SK-N-SH treated with all-trans-retinoic acid at 6 μM for 48 hours (cell line): ENCODE data around the gene FBXW10.
"Not testable (repeated sequence)": the region's sequence is repeated elsewhere in the genome, so short reads cannot be mapped to it uniquely, and the experiment has no call there.

ENCODE experiments used
- ATAC-seq: fragments of 200-7000 bp; cut with Tn5 transposase; 3 replicates; pipeline ENCODE4 v1.9.1; 2020; ENCODE audit warnings: mild to moderate bottlenecking, moderate library complexity
- TCF4 ChIP-seq: fragments of 250-450 bp; sonication (Bioruptor Pico); IDR thresholded peaks from 2 replicates; pipeline ENCODE4 v1.8.0; 2021; ENCODE audit warnings: mild to moderate bottlenecking, moderate library complexity, borderline replicate concordance
- TSHZ2 ChIP-seq: fragments of 250-450 bp; sonication (Bioruptor Pico); IDR thresholded peaks from 2 replicates; pipeline ENCODE4 v1.5.0; 2020; ENCODE audit warnings: mild to moderate bottlenecking, moderate library complexity

Gene FBXW10

GRCh38 chr17:18755969-18756368 lies 12.1 kb downstream of the FBXW10 start:
- not testable (repeated sequence) for ATAC-seq

- ATAC-seq = not testable (repeated sequence)
Measured at GRCh38 chr17:18757368-18758044, 13.7 kb downstream of the FBXW10 start.

- not testable (repeated sequence) for ATAC-seq
Measured at GRCh38 chr17:18758344-18758743, 14.5 kb downstream of the FBXW10 start.

DNA sequence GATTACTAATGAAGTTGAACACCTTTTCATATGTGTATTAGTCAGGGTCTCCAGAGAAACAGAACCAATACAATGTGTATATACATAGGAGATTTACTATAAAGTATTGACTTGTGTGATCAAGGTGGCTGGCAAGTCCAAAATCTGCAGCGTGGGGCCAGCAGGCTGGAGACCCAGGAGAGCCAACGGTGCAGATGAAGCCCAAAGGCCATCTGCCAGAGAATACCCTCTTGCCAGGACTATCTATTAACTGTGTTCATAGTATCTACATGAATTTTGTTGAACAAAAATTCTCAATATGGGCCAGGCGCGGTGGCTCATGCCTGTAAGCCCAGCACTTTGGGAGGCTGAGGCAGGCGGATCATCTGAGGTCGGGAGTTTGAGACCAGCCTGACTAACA lies 16.4 kb downstream of the FBXW10 start:
- ATAC-seq = not testable (repeated sequence)

GRCh38 chr17:18770572-18770971 lies 26.7 kb downstream of the FBXW10 start:
- not testable (repeated sequence) for ATAC-seq

DNA sequence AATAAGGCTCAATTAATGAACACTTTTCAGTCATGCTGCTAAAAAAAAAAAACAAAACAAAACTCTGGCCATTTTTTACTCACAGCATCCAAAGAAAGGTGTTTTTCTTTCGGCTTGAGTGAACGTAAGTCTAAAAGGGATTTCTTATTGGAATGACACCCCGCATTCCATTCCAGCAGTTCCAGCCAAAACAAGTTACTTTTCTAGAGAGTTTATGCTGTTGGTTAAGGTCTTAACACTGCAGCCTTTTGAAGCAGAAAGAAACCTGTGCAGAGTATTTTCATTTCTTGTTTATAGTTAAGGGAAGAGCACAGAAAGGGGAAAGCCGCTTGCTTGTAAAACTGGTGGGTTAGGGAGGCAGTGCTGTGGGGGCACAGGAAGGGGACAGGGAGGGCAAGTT lies 27.2 kb downstream of the FBXW10 start:
- ATAC-seq = not testable (repeated sequence)

GRCh38 chr17:18772471-18772870 lies 28.6 kb downstream of the FBXW10 start:
- TF ChIP-seq TCF4 = no peak
- TF ChIP-seq, all 23 proteins: peak for 0
- no peak for ATAC-seq

DNA sequence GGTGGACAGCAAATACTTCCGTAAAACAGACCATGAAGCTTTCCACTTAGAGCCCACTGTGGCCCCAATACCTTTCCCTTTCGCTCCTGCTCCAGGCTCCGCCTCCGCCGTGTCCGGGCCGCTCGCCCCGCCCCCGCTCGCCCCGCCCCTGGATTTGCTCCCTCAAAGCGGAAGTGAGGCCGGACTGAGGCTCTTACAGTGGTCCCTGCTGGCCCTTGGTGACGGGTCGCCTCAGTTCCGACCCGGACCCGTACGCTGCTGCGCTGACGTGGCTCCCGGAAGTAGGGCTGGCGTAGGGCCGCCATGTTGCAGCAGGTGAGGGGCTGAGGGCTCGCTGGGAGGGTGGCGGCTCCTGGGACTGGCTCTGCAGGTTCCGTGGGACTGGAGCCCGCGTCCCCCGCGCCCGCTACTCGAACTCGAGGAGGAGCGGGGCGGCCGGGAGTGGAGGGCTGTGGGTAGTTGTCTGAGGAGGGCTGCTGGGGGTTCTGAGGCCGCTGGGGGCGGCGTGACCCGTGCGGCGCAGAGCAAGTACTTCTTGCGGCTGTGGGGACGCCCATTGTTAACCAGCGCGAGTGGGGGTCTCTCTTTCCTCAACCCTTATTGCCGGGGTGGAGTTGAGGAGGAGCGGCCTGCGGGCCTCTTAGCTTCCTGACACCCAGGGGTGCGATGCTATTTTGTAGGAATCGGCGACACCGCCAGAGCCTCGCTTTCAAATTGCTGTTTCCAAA lies 37.3 kb downstream of the FBXW10 start, which contains the start of gene TVP23B:
Gene TVP23B (plus strand): TSS at position 193 of the 728 bp plus-strand sequence. CDS start 111 bp downstream, at position 304.
- TF ChIP-seq TSHZ2 (CRISPR knock-in tag) = 0 out of 2 replicates have a peak, but pooled peaks have one; percentile 35
- ATAC-seq = peak; percentile 100

- ATAC-seq = not testable (repeated sequence)
Measured at GRCh38 chr17:18781805-18782204, 38.0 kb downstream of the FBXW10 start.

GRCh38 chr17:18785933-18786332 lies 42.1 kb downstream of the FBXW10 start:
- ATAC-seq = not testable (repeated sequence)

DNA sequence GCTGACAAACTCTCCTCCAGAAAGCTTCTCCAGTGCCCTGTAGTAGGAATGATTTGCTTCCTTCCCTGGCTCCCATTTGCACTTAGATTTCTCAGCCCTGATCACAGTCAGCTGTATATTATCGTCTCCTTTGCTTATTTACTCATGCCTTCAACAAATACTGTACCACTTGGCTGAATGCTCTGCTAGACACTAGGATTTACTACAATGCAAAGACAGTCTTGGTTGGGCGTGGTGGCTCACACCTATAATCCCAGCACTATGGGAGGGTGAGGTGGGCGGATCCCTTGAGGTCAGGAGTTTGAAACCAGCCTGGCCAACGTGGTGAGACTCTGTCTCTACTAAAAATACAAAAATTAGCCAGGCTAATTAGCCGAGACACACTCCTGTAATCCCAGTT lies 43.0 kb downstream of the FBXW10 start:
- ATAC-seq = not testable (repeated sequence)

GRCh38 chr17:18791402-18791801 lies 47.5 kb downstream of the FBXW10 start:
- ATAC-seq = peak; percentile 71

DNA sequence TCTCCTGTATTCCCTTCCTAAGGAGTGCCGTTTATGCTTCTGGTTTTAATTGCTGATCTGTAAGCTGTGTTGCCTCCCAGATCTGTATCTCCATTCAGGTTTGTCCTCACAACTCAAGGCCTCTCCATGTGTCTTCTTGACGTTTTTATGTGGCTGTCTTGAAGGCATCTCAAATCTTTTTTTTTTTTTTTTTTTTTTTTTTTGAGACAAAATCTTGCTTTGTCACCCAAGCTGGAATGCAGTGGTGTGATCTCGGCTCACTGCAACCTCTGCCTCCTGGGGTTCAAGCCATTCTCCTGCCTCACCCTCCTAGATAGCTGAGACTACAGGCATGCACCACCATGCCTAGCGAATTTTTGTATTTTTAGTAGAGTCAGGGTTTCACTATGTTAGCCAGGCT lies 51.0 kb downstream of the FBXW10 start:
- not testable (repeated sequence) for ATAC-seq

DNA sequence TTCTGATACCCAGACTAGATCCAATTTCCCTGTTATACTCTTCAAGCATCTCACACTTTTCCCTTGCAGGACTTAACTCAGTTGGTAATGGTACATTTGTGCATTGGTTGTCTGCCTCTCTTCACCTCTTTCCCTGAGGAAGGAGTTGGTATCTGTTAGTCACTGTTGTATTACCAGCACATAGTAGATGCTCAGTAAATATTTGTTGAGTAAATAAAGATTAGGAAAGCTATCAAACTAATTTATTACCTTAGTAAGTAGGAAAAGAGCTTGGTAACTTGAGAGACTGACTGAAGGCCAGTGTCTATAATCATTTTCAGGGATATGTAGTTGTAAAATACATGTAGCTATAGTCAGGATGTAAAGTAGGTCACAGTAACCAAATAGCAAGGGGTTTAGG lies 53.0 kb downstream of the FBXW10 start:
- ATAC-seq = not testable (repeated sequence)
